ENCODE data around the gene SAA2.

- TF ChIP-seq CTCF (IDR thresholded peaks at IDR 0.05; ENCODE audit: low read depth, low read length, missing input control) (no peak), GABPA (IDR thresholded peaks at IDR 0.05 in 1 of 2, conservative IDR thresholded peaks at IDR 0.05 in 1 of 2) (no peak), ZBTB33 (IDR thresholded peaks at IDR 0.05) (no peak), REST (IDR thresholded peaks at IDR 0.05) (no peak), YY1 (IDR thresholded peaks at IDR 0.05) (no peak), TAF1 (conservative IDR thresholded peaks at IDR 0.05) (no peak), MAX (IDR thresholded peaks at IDR 0.05) (no peak), ATF3 (IDR thresholded peaks at IDR 0.05) (no peak), RAD21 (IDR thresholded peaks at IDR 0.05) (no peak), SP1 (IDR thresholded peaks at IDR 0.05) (no peak), FOXA1 (IDR thresholded peaks at IDR 0.05) (no peak), RXRA (IDR thresholded peaks at IDR 0.05) (no peak), JUND (IDR thresholded peaks at IDR 0.05) (no peak), HNF4A (conservative IDR thresholded peaks at IDR 0.05) (no peak)
Observed at GRCh38 chr11:18253778-18254338, 5.4 kb upstream of the SAA2 start.

All from liver (tissue), 3 donors.